ENCODE measurements around the gene USP22. TPM values are rescaled to one million over a fixed set of nuclear protein-coding genes. Genes with fewer than 3 reads are reported as not detected.
A peak's percentile ranks its signal among the peaks of the same experiment; 100 is the strongest.
"Not testable (repeated sequence)": the region's sequence is repeated elsewhere in the genome, so short reads cannot be mapped to it uniquely, and the experiment has no call there.

Gene USP22
- polyA plus RNA-seq, 4 donors = 25.5 to 96.4 (median 48.3) TPM

DNA sequence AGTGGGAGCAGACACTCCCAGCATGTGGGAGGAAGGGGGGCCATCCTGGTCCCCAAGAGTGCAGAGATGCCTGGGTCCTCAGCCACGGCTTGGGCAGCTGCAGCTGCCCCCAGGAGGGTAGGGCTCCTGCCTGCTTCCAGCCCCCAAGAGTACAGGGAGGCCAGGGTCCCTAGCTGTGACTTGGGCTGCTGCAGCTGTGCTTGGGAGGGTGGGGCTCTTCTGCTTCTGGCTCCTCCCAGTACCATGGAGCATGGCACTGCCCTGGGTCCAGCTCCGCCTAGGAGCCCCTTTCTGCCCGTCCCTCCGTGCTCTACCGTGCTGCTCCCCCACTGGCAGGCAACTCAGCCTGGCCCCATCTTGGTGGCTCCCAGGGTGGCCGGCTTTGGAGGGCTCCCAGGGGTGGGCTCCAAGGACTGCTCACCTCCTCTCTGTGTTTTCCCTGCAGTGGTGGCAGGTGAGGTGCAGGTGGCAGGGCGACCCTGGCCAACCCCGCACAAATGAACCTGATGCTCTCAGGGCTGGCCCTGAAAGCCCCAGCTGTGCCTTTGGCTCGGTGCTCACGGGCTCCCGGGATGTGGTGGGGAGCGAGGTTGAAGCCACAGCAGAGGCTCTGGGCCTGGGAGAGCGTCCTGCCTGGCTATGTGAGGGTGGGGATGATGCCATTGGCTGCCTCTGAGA, 18.5 kb upstream of the USP22 start:
- Histone ChIP-seq H3K9me3 (ENCODE audit: control insufficient read depth in 2 of 2, insufficient read depth in 1 of 2, low read depth in 1 of 2, low read length in 1 of 2) (no peaks in the 10 kb centered on the region), H3K4me3 (ENCODE audit: low read depth in 1 of 3, low read length in 3 of 3) (no peak overlapping the region), H3K27me3 (ENCODE audit: control insufficient read depth in 3 of 3, insufficient read depth in 3 of 3, low read length in 3 of 3) (no peaks in the 10 kb centered on the region), H3K27ac (ENCODE audit: low read depth in 1 of 3, low read length in 2 of 3) (no peak overlapping the region), H3K4me1 (ENCODE audit: control insufficient read depth in 3 of 3, insufficient read depth in 2 of 3, low read depth in 1 of 3, low read length in 2 of 3) (no peaks in the 10 kb centered on the region), H3K36me3 (ENCODE audit: control insufficient read depth in 3 of 3, insufficient read depth in 2 of 3, low read depth in 1 of 3, low read length in 3 of 3) (no peaks in the 10 kb centered on the region)
- no peak for DNase-seq
- 19 to 79% (median 58%) methylated on average over 13 of the region's 13 CpGs for WGBS, 3 donors
- no peak for FAIRE-seq

DNA sequence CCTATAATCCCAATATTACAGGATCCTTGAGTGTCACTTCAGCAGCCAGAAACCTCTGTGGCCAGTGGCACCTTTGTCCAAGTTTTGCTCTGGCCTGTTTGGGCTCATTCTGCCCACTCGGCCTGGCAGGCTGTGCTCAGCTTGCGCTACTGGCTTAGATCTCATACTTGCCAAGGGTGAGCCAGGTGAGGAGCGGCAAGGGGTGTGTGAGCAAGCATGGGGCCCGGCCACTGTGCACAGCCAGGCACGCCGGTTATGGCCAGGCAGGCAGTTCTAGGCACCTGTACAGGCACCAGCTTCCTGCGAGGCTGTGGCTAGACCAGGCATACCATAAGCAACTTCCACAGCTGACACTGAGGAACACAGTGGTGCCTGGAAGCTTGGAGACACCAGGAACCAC, 16.9 kb upstream of the USP22 start:
- Histone ChIP-seq H3K9me3 (ENCODE audit: control insufficient read depth in 2 of 2, insufficient read depth in 1 of 2, low read depth in 1 of 2, low read length in 1 of 2) (no peaks in the 10 kb centered on the region), H3K4me1 (ENCODE audit: control insufficient read depth in 3 of 3, insufficient read depth in 2 of 3, low read depth in 1 of 3, low read length in 2 of 3) (no peaks in the 10 kb centered on the region), H3K27me3 (ENCODE audit: control insufficient read depth in 3 of 3, insufficient read depth in 3 of 3, low read length in 3 of 3) (no peaks in the 10 kb centered on the region), H3K27ac (ENCODE audit: low read depth in 1 of 3, low read length in 2 of 3) (no peak overlapping the region), H3K36me3 (ENCODE audit: control insufficient read depth in 3 of 3, insufficient read depth in 2 of 3, low read depth in 1 of 3, low read length in 3 of 3) (no peaks in the 10 kb centered on the region), H3K4me3 (ENCODE audit: low read depth in 1 of 3, low read length in 3 of 3) (no peak overlapping the region)
- no peak for FAIRE-seq
- no peak for DNase-seq
- 85 to 92% (median 85%) methylated on average over 7 of the region's 7 CpGs for WGBS, 3 donors

DNA sequence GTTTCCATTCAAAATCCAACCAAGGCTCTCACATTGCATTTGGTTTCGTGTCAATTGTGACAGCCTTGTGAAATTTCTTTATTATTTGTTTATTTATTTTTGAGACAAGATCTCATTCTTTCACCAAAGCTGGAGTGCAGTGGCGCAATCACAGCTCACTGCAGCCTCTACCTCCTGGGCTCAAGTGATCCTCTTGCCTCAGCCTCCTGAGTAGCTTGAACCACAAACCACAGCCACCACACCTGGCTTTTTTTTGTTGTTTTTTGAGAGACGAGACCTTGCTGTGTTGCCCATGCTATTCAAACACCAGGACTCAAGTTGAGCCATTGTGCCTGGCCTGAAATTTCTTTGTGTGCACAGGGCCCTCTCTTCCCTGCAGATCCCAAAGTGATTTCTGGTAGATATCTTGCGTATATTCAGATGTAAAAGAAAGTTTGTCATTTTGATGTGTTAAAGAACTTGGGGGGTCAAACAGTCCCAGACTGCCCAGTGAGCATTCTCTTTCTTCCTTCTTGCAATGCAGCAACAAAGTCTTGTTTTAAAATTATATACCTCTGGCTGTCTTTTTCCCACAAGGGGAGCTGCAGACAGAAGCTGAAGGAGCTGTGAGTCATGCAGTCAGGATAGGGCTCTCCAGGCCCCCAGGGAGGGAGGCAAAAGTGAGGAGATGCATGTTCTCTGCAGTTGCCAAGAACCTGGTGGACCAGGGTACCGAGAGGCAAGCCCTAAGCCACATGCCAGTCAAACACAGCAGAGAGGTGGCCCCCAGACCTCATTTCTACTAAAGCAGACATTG, 15.5 kb upstream of the USP22 start:
- no peak for DNase-seq
- no peaks in the 10 kb centered on the region for H3K36me3 ChIP-seq (ENCODE audit: control insufficient read depth in 3 of 3, insufficient read depth in 2 of 3, low read depth in 1 of 3, low read length in 3 of 3)

DNA sequence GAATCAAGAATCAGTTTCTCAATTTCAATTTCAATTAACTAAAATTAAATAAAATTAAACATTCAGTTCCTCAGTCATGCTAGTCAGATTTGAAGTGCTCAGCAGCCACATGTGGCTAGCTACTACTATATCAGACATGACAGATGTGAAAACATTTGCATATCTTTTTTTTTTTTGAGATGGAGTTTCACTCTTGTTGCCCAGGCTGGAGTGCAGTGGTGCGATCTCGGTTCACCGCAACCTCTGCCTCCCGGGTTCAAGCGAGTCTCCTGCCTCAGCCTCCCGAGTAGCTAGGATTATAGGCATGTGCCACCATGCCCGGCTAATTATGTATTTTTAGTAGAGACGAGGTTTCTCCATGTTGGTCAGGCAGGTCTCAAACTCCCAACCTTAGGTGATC, 10.2 kb upstream of the USP22 start:
- not testable (repeated sequence) for H3K27ac ChIP-seq (ENCODE audit: low read depth in 1 of 3, low read length in 2 of 3); H3K27me3 ChIP-seq (ENCODE audit: control insufficient read depth in 3 of 3, insufficient read depth in 3 of 3, low read length in 3 of 3); H3K4me3 ChIP-seq (ENCODE audit: low read depth in 1 of 3, low read length in 3 of 3); FAIRE-seq; DNase-seq; H3K9me3 ChIP-seq (ENCODE audit: control insufficient read depth in 2 of 2, insufficient read depth in 1 of 2, low read depth in 1 of 2, low read length in 1 of 2); H3K4me1 ChIP-seq (ENCODE audit: control insufficient read depth in 3 of 3, insufficient read depth in 2 of 3, low read depth in 1 of 3, low read length in 2 of 3); H3K36me3 ChIP-seq (ENCODE audit: control insufficient read depth in 3 of 3, insufficient read depth in 2 of 3, low read depth in 1 of 3, low read length in 3 of 3)
- WGBS, 3 donors = 91 to 95% (median 92%) methylated on average over 8 of the region's 8 CpGs

More for the DNA sequence above, 15.5 kb upstream of the USP22 start:
- WGBS, 3 donors = 76 to 85% (median 77%) methylated on average over 5 of the region's 5 CpGs
- FAIRE-seq = no peak
- H3K27ac ChIP-seq (ENCODE audit: low read depth in 1 of 3, low read length in 2 of 3) = no peak overlapping the region
- no peak overlapping the region for H3K4me3 ChIP-seq (ENCODE audit: low read depth in 1 of 3, low read length in 3 of 3)
- no peaks in the 10 kb centered on the region for H3K4me1 ChIP-seq (ENCODE audit: control insufficient read depth in 3 of 3, insufficient read depth in 2 of 3, low read depth in 1 of 3, low read length in 2 of 3)
- H3K9me3 ChIP-seq (ENCODE audit: control insufficient read depth in 2 of 2, insufficient read depth in 1 of 2, low read depth in 1 of 2, low read length in 1 of 2) = no peaks in the 10 kb centered on the region
- H3K27me3 ChIP-seq (ENCODE audit: control insufficient read depth in 3 of 3, insufficient read depth in 3 of 3, low read length in 3 of 3) = no peaks in the 10 kb centered on the region

DNA sequence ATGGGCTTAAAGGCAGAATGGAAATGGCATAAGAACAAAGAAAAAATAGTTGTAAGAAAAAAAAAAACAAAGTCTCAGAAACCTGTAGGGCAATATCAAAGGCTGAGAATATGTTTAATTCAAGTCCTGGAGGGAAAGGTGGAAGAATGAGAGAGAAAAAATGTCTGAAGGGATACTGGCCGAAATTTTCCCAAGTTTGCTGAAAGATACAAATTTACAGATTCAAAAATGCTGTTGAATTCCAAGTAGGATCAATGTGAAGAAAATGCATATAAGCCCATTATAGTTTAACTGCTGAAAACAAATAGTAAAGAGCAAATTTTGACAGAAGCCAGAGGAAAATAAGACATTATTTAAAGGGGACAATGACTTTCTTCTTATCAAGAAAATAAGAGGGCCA, 6.6 kb upstream of the USP22 start:
- Histone ChIP-seq H3K27ac (ENCODE audit: low read depth in 1 of 3, low read length in 2 of 3) (no peak overlapping the region), H3K9me3 (ENCODE audit: control insufficient read depth in 2 of 2, insufficient read depth in 1 of 2, low read depth in 1 of 2, low read length in 1 of 2) (no peaks in the 10 kb centered on the region), H3K4me1 (ENCODE audit: control insufficient read depth in 3 of 3, insufficient read depth in 2 of 3, low read depth in 1 of 3, low read length in 2 of 3) (no peaks in the 10 kb centered on the region), H3K4me3 (ENCODE audit: low read depth in 1 of 3, low read length in 3 of 3) (no peak overlapping the region), H3K36me3 (ENCODE audit: control insufficient read depth in 3 of 3, insufficient read depth in 2 of 3, low read depth in 1 of 3, low read length in 3 of 3) (no peaks in the 10 kb centered on the region), H3K27me3 (ENCODE audit: control insufficient read depth in 3 of 3, insufficient read depth in 3 of 3, low read length in 3 of 3) (no peaks in the 10 kb centered on the region)
- FAIRE-seq = no peak
- no peak for DNase-seq
- WGBS, 3 donors = 80 to 100% (median 95%) methylated on average over 1 of the region's 1 CpG

DNA sequence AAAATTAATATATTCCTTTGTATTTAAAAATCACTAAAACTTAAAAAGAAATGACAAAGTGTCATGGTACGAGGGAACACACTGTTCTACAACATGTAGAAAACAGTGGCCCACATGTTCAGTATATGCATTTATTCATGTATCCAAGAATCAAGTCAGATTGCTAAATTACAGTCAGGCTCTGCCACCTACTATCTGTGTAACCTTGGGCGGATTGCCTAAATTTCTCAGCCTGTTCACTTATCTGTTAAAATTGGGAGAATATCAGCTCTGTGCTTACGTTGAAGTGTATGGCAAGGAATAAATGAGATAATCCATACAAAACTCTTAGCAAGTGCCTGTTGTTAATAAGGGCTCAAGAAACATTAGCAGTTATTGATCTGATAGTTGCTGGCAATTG, 3.4 kb upstream of the USP22 start:
- DNase-seq (no peak), FAIRE-seq (no peak)
- no peaks in the 10 kb centered on the region for H3K36me3 ChIP-seq (ENCODE audit: control insufficient read depth in 3 of 3, insufficient read depth in 2 of 3, low read depth in 1 of 3, low read length in 3 of 3)
- H3K27ac ChIP-seq (ENCODE audit: low read depth in 1 of 3, low read length in 2 of 3) = no peak overlapping the region
- 83 to 93% (median 84%) methylated on average over 3 of the region's 3 CpGs for WGBS, 3 donors
- no peak overlapping the region for H3K4me3 ChIP-seq (ENCODE audit: low read depth in 1 of 3, low read length in 3 of 3)
- H3K27me3 ChIP-seq (ENCODE audit: control insufficient read depth in 3 of 3, insufficient read depth in 3 of 3, low read length in 3 of 3) = no peaks in the 10 kb centered on the region
- peaks cover 0 to 7% (median 4%) of the 10 kb centered on the region in 3 donors for H3K4me1 ChIP-seq (ENCODE audit: control insufficient read depth in 3 of 3, insufficient read depth in 2 of 3, low read depth in 1 of 3, low read length in 2 of 3)
- H3K9me3 ChIP-seq (ENCODE audit: control insufficient read depth in 2 of 2, insufficient read depth in 1 of 2, low read depth in 1 of 2, low read length in 1 of 2) = no peaks in the 10 kb centered on the region

DNA sequence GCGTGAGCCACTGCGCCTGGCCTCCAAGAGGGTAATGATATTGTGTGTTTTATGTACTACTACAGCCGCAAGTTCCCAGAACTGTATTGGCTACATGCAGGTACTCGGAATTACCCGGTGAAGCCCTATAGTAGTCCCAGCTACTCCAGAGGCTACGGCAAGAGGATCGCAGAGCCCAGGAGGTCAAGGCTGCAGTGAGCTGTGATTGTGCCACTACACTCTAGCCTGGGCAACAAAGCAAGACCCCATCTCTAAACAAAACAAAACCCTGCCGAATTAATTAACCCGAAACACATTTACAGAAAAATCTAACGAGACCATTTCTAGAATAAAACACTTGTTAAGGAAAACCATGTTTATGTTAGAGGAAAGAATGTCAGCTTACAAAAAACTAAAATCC, 2.2 kb upstream of the USP22 start:
- 94 to 99% (median 95%) methylated on average over 10 of the region's 10 CpGs for WGBS, 3 donors
- Histone ChIP-seq H3K4me1 (ENCODE audit: control insufficient read depth in 3 of 3, insufficient read depth in 2 of 3, low read depth in 1 of 3, low read length in 2 of 3) (peaks cover 3 to 7% (median 4%) of the 10 kb centered on the region in 3 donors), H3K36me3 (ENCODE audit: control insufficient read depth in 3 of 3, insufficient read depth in 2 of 3, low read depth in 1 of 3, low read length in 3 of 3) (no peaks in the 10 kb centered on the region), H3K27me3 (ENCODE audit: control insufficient read depth in 3 of 3, insufficient read depth in 3 of 3, low read length in 3 of 3) (no peaks in the 10 kb centered on the region), H3K27ac (ENCODE audit: low read depth in 1 of 3, low read length in 2 of 3) (no peak overlapping the region), H3K4me3 (ENCODE audit: low read depth in 1 of 3, low read length in 3 of 3) (no peak overlapping the region), H3K9me3 (ENCODE audit: control insufficient read depth in 2 of 2, insufficient read depth in 1 of 2, low read depth in 1 of 2, low read length in 1 of 2) (no peaks in the 10 kb centered on the region)
- FAIRE-seq (no peak), DNase-seq (no peak)

DNA sequence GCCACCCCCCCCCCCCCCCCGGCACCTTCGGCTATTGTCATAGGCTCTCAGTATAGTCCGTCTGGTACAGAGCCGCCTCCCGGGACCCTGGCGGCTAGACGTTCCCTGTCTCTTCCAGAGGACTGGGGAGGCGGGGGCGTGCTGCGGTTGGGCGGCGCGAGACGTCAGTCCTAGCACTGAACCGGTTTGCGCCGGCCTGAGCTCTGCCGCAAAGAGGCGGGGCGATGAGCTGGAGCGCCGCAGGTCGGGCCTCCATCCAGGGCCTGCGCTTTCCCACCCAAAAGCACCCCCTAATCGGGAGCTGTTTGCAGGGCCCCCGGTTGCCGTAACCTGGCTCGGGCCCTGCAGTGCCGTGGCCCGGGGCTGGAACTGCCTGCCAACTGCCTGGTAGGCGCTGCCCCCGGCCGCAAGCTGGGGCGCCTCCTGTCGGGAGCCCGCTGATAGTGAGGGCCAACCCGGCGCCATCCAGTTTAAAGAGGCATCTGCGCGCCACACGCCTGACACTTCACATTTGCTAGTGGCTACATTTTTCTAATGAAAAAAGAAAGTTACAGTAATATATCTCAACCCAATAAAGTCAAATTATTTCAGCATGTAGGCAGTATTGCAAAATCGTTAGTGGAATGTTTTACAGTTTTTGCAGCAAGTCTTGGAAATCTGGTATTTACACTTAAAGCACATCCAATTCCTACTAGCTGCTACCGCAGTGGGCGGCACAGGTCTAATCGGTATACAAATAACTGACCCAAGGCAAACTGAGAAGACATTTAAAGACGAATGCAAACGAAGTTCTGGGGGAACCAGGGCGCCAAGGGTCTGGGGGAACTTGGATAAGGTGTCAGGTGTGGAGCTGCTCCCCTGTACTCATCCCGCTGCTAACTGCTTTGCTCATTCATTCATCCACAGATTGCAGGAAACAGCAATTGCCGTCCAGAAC, 753 bp upstream of the USP22 start:
- WGBS, 3 donors = 3% methylated on average over 33 to 48 of the region's 50 CpGs
- Histone ChIP-seq H3K27ac (ENCODE audit: low read depth in 1 of 3, low read length in 2 of 3) (peak overlapping the region; percentile 84 to 98 (median 98)), H3K27me3 (ENCODE audit: control insufficient read depth in 3 of 3, insufficient read depth in 3 of 3, low read length in 3 of 3) (no peaks in the 10 kb centered on the region), H3K4me3 (ENCODE audit: low read depth in 1 of 3, low read length in 3 of 3) (peak overlapping the region; percentile 72 to 99 (median 75)), H3K4me1 (ENCODE audit: control insufficient read depth in 3 of 3, insufficient read depth in 2 of 3, low read depth in 1 of 3, low read length in 2 of 3) (peaks cover 4 to 10% (median 7%) of the 10 kb centered on the region in 3 donors), H3K36me3 (ENCODE audit: control insufficient read depth in 3 of 3, insufficient read depth in 2 of 3, low read depth in 1 of 3, low read length in 3 of 3) (peaks cover 0 to 10% (median 0%) of the 10 kb centered on the region in 3 donors), H3K9me3 (ENCODE audit: control insufficient read depth in 2 of 2, insufficient read depth in 1 of 2, low read depth in 1 of 2, low read length in 1 of 2) (no peaks in the 10 kb centered on the region)
- FAIRE-seq (no peak), DNase-seq (peak; percentile 96 to 98)
